ENCODE results near the gene FBXO31.

DNA sequence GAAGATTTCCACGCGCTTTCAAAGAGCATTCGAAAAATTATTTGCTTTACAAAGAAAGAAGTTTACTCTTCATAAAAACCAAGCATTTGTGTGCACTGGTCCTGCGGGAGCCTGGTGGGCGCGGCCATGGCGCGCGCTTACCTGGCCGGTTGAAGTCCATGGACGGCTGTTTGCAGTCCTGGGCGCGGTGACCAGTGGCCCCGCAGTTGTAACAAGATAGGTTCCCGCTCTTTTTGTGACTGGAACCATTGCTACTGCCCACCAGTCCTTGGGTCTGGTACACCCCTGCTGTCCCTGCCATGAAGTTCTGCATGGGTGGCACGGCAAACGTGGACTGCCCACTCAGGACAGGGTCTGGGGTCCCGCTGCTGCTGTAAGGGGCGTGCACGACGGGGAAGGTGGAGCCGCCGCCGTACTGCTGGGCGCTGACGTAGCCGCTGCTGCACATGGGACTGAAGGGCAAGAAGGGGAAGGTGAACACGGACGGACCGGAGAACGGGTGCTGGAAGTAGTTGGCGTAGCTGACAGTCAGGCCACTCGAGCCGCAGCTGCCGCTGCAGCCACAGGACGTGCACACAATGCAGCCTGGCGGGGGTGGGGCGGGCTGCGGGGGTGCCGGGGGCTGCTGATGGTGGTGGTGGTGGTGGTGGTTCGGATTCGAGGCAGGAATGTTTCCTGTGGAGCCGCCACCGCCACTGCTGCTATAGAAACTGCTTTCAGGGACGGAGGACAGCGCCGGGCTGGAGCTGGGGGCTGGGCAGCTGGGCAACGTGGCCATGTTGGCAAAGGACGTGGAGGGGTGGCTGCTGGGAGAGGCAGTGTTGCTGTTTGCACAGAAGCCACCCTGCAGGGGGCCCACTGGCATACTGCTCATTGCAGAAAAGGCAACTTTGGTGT is 28.0 kb upstream of the FBXO31 start:
- TF ChIP-seq CTCF (tag by site-specific recombination; IDR thresholded peaks at IDR 0.05) = no peak
- TF ChIP-seq PBX3 (CRISPR knock-in tag; IDR thresholded peaks at IDR 0.05) = no peak
- TF ChIP-seq REST (tag by site-specific recombination; IDR thresholded peaks at IDR 0.05) = no peak
- no peak for TF ChIP-seq ZBTB17 (tag by site-specific recombination; IDR thresholded peaks at IDR 0.05)
- TF ChIP-seq ZNF777 (tag by site-specific recombination; IDR thresholded peaks at IDR 0.05; ENCODE audit: borderline replicate concordance) = no peak
- TF ChIP-seq ZNF560 (tag by site-specific recombination; IDR thresholded peaks at IDR 0.05; ENCODE audit: borderline replicate concordance) = no peak
- TF ChIP-seq, protein P1, sequence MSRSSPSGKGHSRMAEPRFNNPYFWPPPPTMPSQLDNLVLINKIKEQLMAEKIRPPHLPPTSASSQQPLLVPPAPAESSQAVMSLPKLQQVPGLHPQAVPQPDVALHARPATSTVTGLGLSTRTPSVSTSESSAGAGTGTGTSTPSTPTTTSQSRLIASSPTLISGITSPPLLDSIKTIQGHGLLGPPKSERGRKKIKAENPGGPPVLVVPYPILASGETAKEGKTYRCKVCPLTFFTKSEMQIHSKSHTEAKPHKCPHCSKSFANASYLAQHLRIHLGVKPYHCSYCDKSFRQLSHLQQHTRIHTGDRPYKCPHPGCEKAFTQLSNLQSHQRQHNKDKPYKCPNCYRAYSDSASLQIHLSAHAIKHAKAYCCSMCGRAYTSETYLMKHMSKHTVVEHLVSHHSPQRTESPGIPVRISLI (tag by site-specific recombination; IDR thresholded peaks at IDR 0.05) = no peak
- no peak for TF ChIP-seq ZNF274 (IDR thresholded peaks at IDR 0.05; ENCODE audit: low read length)
- no peak for TF ChIP-seq ZNF274 (tag by site-specific recombination; IDR thresholded peaks at IDR 0.05; ENCODE audit: borderline replicate concordance)
- no peak for TF ChIP-seq ZNF138 (tag by site-specific recombination; IDR thresholded peaks at IDR 0.05; ENCODE audit: borderline replicate concordance)
- TF ChIP-seq, protein P2, sequence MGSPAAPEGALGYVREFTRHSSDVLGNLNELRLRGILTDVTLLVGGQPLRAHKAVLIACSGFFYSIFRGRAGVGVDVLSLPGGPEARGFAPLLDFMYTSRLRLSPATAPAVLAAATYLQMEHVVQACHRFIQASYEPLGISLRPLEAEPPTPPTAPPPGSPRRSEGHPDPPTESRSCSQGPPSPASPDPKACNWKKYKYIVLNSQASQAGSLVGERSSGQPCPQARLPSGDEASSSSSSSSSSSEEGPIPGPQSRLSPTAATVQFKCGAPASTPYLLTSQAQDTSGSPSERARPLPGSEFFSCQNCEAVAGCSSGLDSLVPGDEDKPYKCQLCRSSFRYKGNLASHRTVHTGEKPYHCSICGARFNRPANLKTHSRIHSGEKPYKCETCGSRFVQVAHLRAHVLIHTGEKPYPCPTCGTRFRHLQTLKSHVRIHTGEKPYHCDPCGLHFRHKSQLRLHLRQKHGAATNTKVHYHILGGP (tag by site-specific recombination; IDR thresholded peaks at IDR 0.05) = no peak
- TF ChIP-seq, protein P3, sequence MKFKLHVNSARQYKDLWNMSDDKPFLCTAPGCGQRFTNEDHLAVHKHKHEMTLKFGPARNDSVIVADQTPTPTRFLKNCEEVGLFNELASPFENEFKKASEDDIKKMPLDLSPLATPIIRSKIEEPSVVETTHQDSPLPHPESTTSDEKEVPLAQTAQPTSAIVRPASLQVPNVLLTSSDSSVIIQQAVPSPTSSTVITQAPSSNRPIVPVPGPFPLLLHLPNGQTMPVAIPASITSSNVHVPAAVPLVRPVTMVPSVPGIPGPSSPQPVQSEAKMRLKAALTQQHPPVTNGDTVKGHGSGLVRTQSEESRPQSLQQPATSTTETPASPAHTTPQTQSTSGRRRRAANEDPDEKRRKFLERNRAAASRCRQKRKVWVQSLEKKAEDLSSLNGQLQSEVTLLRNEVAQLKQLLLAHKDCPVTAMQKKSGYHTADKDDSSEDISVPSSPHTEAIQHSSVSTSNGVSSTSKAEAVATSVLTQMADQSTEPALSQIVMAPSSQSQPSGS (tag by site-specific recombination; IDR thresholded peaks at IDR 0.05; ENCODE audit: low read depth) = no peak
- TF ChIP-seq ZNF114 (tag by site-specific recombination; IDR thresholded peaks at IDR 0.05) = no peak

Measured in HEK293 (cell line).